Measurements from ENCODE around the gene THSD1. TPM values are rescaled to one million over a fixed set of nuclear protein-coding genes. Genes with fewer than 3 reads are reported as not detected.

Gene THSD1
- total RNA-seq, 1 experiment from 2014 or later = 0.39 TPM

DNA sequence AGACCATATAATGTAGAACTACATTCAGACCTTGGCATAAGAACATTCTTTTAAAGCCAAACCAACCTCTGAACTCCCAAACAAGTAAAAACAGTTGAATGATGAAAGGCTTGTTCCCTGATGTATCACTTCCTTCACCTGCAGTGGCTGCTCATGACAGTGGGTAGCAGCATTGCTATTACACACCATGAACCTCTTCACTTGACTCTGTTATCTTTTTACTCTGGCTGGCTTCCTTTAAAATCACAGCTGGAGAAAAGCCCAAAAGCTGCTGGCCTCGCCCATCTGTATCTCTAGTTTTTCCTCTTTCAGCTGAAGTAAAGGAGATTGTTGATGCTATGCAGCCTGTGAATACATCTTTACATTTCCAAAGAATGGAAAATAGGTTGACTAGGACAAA lies 22.6 kb downstream of the THSD1 start:
- H3K4me3 Mint-ChIP-seq = no peak overlapping the region
- H3K27me3 Mint-ChIP-seq (ENCODE audit: low read depth) = no peaks in the 10 kb centered on the region
- POLR2A ChIA-PET = no interaction called here
- no peaks in the 10 kb centered on the region for H3K36me3 Mint-ChIP-seq
- no peak for TF ChIP-seq ETV6 (CRISPR knock-in tag; IDR thresholded peaks at IDR 0.05)
- TF ChIP-seq ELF4 (CRISPR knock-in tag; IDR thresholded peaks at IDR 0.05; ENCODE audit: low read depth) = no peak
- TF ChIP-seq GRHL2 (CRISPR knock-in tag; IDR thresholded peaks at IDR 0.05; ENCODE audit: insufficient replicate concordance, severe bottlenecking) = no peak
- no peak for TF ChIP-seq MLX (CRISPR knock-in tag; IDR thresholded peaks at IDR 0.05)
- TF ChIP-seq MYBL2 (CRISPR knock-in tag; IDR thresholded peaks at IDR 0.05) = no peak
- no peak for TF ChIP-seq RORB (CRISPR knock-in tag; IDR thresholded peaks at IDR 0.05)
- TF ChIP-seq TP53 (CRISPR knock-in tag; IDR thresholded peaks at IDR 0.05) = no peak
- no peak for TF ChIP-seq CBFB (CRISPR knock-in tag; IDR thresholded peaks at IDR 0.05; ENCODE audit: low read depth)
- TF ChIP-seq ZNF423 (CRISPR knock-in tag; IDR thresholded peaks at IDR 0.05) = no peak
- TF ChIP-seq JAZF1 (CRISPR knock-in tag; IDR thresholded peaks at IDR 0.05) = no peak
- TF ChIP-seq RELA (CRISPR knock-in tag; IDR thresholded peaks at IDR 0.05; ENCODE audit: borderline replicate concordance) = no peak
- TF ChIP-seq, protein P1, sequence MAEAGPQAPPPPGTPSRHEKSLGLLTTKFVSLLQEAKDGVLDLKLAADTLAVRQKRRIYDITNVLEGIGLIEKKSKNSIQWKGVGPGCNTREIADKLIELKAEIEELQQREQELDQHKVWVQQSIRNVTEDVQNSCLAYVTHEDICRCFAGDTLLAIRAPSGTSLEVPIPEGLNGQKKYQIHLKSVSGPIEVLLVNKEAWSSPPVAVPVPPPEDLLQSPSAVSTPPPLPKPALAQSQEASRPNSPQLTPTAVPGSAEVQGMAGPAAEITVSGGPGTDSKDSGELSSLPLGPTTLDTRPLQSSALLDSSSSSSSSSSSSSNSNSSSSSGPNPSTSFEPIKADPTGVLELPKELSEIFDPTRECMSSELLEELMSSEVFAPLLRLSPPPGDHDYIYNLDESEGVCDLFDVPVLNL (CRISPR knock-in tag; IDR thresholded peaks at IDR 0.05; ENCODE audit: borderline replicate concordance, low read depth) = no peak
- TF ChIP-seq, protein P2, sequence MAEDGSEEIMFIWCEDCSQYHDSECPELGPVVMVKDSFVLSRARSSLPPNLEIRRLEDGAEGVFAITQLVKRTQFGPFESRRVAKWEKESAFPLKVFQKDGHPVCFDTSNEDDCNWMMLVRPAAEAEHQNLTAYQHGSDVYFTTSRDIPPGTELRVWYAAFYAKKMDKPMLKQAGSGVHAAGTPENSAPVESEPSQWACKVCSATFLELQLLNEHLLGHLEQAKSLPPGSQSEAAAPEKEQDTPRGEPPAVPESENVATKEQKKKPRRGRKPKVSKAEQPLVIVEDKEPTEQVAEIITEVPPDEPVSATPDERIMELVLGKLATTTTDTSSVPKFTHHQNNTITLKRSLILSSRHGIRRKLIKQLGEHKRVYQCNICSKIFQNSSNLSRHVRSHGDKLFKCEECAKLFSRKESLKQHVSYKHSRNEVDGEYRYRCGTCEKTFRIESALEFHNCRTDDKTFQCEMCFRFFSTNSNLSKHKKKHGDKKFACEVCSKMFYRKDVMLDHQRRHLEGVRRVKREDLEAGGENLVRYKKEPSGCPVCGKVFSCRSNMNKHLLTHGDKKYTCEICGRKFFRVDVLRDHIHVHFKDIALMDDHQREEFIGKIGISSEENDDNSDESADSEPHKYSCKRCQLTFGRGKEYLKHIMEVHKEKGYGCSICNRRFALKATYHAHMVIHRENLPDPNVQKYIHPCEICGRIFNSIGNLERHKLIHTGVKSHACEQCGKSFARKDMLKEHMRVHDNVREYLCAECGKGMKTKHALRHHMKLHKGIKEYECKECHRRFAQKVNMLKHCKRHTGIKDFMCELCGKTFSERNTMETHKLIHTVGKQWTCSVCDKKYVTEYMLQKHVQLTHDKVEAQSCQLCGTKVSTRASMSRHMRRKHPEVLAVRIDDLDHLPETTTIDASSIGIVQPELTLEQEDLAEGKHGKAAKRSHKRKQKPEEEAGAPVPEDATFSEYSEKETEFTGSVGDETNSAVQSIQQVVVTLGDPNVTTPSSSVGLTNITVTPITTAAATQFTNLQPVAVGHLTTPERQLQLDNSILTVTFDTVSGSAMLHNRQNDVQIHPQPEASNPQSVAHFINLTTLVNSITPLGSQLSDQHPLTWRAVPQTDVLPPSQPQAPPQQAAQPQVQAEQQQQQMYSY (CRISPR knock-in tag; IDR thresholded peaks at IDR 0.05) = no peak
- no peak for TF ChIP-seq HMGA2 (CRISPR knock-in tag; IDR thresholded peaks at IDR 0.05)
- TF ChIP-seq ZNF232 (CRISPR knock-in tag; IDR thresholded peaks at IDR 0.05) = no peak
- TF ChIP-seq ZSCAN18 (CRISPR knock-in tag; IDR thresholded peaks at IDR 0.05) = no peak
- no peak for TF ChIP-seq SP1 (CRISPR knock-in tag; conservative IDR thresholded peaks at IDR 0.05)
- no peak for TF ChIP-seq HMGXB4 (CRISPR knock-in tag; IDR thresholded peaks at IDR 0.05)
- H3K4me1 Mint-ChIP-seq = no peaks in the 10 kb centered on the region
- ATAC-seq (no peak), DNase-seq (ENCODE audit: low spot score) (no peak)
- CTCF ChIA-PET = no interaction called here
- no peaks in the 10 kb centered on the region for H3K9me3 Mint-ChIP-seq
- H3K27ac Mint-ChIP-seq = no peak overlapping the region

DNA sequence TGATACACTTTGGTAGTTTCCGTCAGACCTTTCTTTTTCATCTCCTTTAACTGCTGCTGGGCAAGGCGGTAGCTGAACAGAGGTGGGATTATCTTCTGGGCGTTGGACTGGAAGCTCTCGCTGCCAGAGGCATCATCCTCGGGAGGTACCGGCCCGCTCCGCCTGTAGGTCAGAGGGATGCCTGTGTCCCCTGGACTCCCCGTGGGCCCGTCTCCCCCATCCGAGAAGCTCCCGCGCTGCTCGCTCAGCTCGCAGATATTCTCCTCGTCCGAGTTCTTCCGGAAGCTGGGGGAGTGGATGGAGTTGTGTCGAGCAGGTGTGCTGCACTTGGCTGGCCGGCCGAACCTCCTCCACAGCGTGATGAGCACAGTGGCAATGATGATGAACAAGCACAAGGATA lies 27.7 kb downstream of the THSD1 start:
- Mint-ChIP-seq H3K4me3 (no peak overlapping the region), H3K4me1 (no peaks in the 10 kb centered on the region), H3K27me3 (ENCODE audit: low read depth) (no peaks in the 10 kb centered on the region), H3K9me3 (no peaks in the 10 kb centered on the region), H3K27ac (no peak overlapping the region), H3K36me3 (no peaks in the 10 kb centered on the region)
- no peak for ATAC-seq
- no peak for DNase-seq (ENCODE audit: low spot score)
- ChIA-PET POLR2A (no interaction called here), CTCF (interaction anchor here (1.3 kb wide), 1 partner anchor 73 kb away, joined by 3 read pairs; no protein-coding TSS in a partner anchor)
- TF ChIP-seq ZNF671 (CRISPR knock-in tag; IDR thresholded peaks at IDR 0.05) (no peak), JAZF1 (CRISPR knock-in tag; IDR thresholded peaks at IDR 0.05) (no peak), NR3C1 (CRISPR knock-in tag; conservative IDR thresholded peaks at IDR 0.05; ENCODE audit: low read depth) (no peak), TEAD4 (CRISPR knock-in tag; IDR thresholded peaks at IDR 0.05) (no peak)
- TF ChIP-seq, protein P3, sequence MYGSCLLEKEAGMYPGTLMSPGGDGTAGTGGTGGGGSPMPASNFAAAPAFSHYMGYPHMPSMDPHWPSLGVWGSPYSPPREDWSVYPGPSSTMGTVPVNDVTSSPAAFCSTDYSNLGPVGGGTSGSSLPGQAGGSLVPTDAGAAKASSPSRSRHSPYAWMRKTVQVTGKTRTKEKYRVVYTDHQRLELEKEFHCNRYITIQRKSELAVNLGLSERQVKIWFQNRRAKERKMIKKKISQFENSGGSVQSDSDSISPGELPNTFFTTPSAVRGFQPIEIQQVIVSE (CRISPR knock-in tag; IDR thresholded peaks at IDR 0.05; ENCODE audit: borderline replicate concordance) = no peak
